Type B pancreatic cell (in vitro differentiated cells): ENCODE measurements around the gene CD55. TPM values are rescaled to one million over a fixed set of nuclear protein-coding genes. Genes with fewer than 3 reads are reported as not detected.
"Not testable (repeated sequence)": the region's sequence is repeated elsewhere in the genome, so short reads cannot be mapped to it uniquely, and the experiment has no call there.

Source experiments
- DNase-seq: peaks from one replicate; pipeline ENCODE4 v3.0.0; 2021; ENCODE audit warnings: mixed read lengths; ENCODE audit not compliant: unreplicated experiment; ENCODE audit errors: extremely low spot score
- H3K27ac Mint-ChIP-seq: 2 replicates; pipeline ENCODE4 v1.8.0; 2021; ENCODE audit warnings: mild to moderate bottlenecking, mixed read lengths
- H3K27me3 Mint-ChIP-seq: 2 replicates; pipeline ENCODE4 v1.8.0; 2021; ENCODE audit warnings: mixed read lengths
- H3K36me3 Mint-ChIP-seq: 2 replicates; pipeline ENCODE4 v1.8.0; 2021; ENCODE audit warnings: mixed read lengths
- H3K4me1 Mint-ChIP-seq: one replicate; pipeline ENCODE4 v1.8.0; 2021; ENCODE audit warnings: mixed read lengths; ENCODE audit not compliant: unreplicated experiment
- H3K4me3 Mint-ChIP-seq: 2 replicates; pipeline ENCODE4 v1.8.0; 2021; ENCODE audit warnings: mild to moderate bottlenecking, mixed read lengths
- H3K9me3 Mint-ChIP-seq: 2 replicates; pipeline ENCODE4 v1.8.0; 2021; ENCODE audit warnings: mixed read lengths
- total RNA-seq: library from RNA; stranded (reverse); gene quantifications from 2 replicates; pipeline ENCODE4 v1.2.1, GENCODE V29; 2021; ENCODE audit warnings: low replicate concordance
- TF ChIP-seq, protein P1 (sequence below): fragments of 200-600 bp; sonication (generic); conservative IDR thresholded peaks from 2 replicates; pipeline ENCODE4 v1.5.0; 2021; ENCODE audit warnings: antibody characterized with exemption, mild to moderate bottlenecking

The CD55 gene
- total RNA-seq, 1 donor from 2014 or later = 60.0 TPM

- H3K27ac Mint-ChIP-seq = peak overlapping the region; percentile 100
- peaks cover 11% of the 10 kb centered on the region for H3K27me3 Mint-ChIP-seq
- peaks cover 5% of the 10 kb centered on the region for H3K4me1 Mint-ChIP-seq
- TF ChIP-seq, protein P1, sequence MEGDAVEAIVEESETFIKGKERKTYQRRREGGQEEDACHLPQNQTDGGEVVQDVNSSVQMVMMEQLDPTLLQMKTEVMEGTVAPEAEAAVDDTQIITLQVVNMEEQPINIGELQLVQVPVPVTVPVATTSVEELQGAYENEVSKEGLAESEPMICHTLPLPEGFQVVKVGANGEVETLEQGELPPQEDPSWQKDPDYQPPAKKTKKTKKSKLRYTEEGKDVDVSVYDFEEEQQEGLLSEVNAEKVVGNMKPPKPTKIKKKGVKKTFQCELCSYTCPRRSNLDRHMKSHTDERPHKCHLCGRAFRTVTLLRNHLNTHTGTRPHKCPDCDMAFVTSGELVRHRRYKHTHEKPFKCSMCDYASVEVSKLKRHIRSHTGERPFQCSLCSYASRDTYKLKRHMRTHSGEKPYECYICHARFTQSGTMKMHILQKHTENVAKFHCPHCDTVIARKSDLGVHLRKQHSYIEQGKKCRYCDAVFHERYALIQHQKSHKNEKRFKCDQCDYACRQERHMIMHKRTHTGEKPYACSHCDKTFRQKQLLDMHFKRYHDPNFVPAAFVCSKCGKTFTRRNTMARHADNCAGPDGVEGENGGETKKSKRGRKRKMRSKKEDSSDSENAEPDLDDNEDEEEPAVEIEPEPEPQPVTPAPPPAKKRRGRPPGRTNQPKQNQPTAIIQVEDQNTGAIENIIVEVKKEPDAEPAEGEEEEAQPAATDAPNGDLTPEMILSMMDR = no peak
- H3K36me3 Mint-ChIP-seq = no peaks in the 10 kb centered on the region
- DNase-seq = no peak
- H3K4me3 Mint-ChIP-seq = peak overlapping the region; percentile 44
- no peaks in the 10 kb centered on the region for H3K9me3 Mint-ChIP-seq
These were observed 4.7 kb upstream of the CD55 start for GRCh38 chr1:207316622-207317391.

- Mint-ChIP-seq H3K4me3 (peak overlapping the region; percentile 18), H3K4me1 (peaks cover 11% of the 10 kb centered on the region), H3K27me3 (peaks cover 11% of the 10 kb centered on the region), H3K36me3 (no peaks in the 10 kb centered on the region), H3K9me3 (no peaks in the 10 kb centered on the region), H3K27ac (peak overlapping the region; percentile 100)
- TF ChIP-seq, protein P1 = no peak
- no peak for DNase-seq
These were observed 3.9 kb upstream of the CD55 start for GRCh38 chr1:207317561-207317960.

- no peaks in the 10 kb centered on the region for H3K9me3 Mint-ChIP-seq
- TF ChIP-seq, protein P1 = no peak
- H3K4me1 Mint-ChIP-seq = peaks cover 13% of the 10 kb centered on the region
- DNase-seq = no peak
- no peak overlapping the region for H3K4me3 Mint-ChIP-seq
- peak overlapping the region; percentile 100 for H3K27ac Mint-ChIP-seq
- H3K36me3 Mint-ChIP-seq = no peaks in the 10 kb centered on the region
- H3K27me3 Mint-ChIP-seq = peaks cover 11% of the 10 kb centered on the region
These were observed 3.3 kb upstream of the CD55 start for GRCh38 chr1:207318072-207318619.

DNA sequence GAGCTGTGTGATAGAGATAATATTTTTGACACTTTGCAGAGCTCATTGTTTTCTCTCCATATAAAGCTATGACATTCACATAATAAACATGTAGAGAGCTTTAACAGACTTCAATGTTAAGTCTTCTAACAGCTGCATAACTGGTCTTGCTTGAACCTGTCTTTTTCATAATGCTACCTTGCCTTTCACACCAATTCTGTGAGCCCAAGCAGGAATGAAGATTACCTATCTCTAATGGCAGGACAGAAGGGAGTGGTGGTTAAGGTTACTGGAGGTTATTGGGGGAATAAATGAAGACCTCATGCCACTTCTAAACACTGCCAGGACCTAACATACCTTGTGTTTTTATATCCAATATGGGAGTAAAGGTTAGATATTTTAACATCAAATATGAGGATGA is 2.3 kb upstream of the CD55 start:
- peak overlapping the region; percentile 100 for H3K27ac Mint-ChIP-seq
- H3K4me1 Mint-ChIP-seq = peaks cover 13% of the 10 kb centered on the region
- TF ChIP-seq, protein P1 = no peak
- peaks cover 3% of the 10 kb centered on the region for H3K36me3 Mint-ChIP-seq
- H3K9me3 Mint-ChIP-seq = no peaks in the 10 kb centered on the region
- H3K27me3 Mint-ChIP-seq = peaks cover 11% of the 10 kb centered on the region
- DNase-seq = no peak
- peak overlapping the region; percentile 46 for H3K4me3 Mint-ChIP-seq

DNA sequence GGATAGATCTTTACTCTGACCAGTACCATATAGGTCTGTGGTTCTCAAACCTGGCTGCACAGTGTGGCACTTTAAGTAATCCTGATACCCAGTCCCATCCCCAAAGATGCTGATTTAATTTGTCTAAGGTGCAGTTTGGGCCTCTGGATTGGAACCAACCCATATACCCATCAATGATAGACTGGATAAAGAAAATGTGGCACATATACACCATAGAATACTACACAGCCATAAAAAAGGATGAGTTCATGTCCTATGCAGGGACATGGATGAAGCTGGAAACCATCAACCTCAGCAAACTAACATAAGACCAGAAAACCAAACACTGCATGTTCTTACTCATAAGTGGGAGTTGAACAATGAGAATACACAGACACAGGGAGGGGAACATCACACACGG is 1.4 kb upstream of the CD55 start:
- not testable (repeated sequence) for H3K9me3 Mint-ChIP-seq, H3K36me3 Mint-ChIP-seq, DNase-seq
- Mint-ChIP-seq H3K4me1 (peaks cover 13% of the 10 kb centered on the region), H3K27ac (peak overlapping the region; percentile 100), H3K4me3 (peak overlapping the region; percentile 81), H3K27me3 (peaks cover 11% of the 10 kb centered on the region)
